NCI-H187 (cell line): ENCODE data around the gene RAMP3.
"Not testable (repeated sequence)": the region's sequence is repeated elsewhere in the genome, so short reads cannot be mapped to it uniquely, and the experiment has no call there.

Source experiments
- DNase-seq, 2 experiments: peaks; one replicate each; lab custom pipeline; 2025; lab: John Stamatoyannopoulos, UW

The RAMP3 gene

GRCh38 chr7:45193828-45194227, 36.2 kb downstream of the RAMP3 start:
- no peak for DNase-seq

DNA sequence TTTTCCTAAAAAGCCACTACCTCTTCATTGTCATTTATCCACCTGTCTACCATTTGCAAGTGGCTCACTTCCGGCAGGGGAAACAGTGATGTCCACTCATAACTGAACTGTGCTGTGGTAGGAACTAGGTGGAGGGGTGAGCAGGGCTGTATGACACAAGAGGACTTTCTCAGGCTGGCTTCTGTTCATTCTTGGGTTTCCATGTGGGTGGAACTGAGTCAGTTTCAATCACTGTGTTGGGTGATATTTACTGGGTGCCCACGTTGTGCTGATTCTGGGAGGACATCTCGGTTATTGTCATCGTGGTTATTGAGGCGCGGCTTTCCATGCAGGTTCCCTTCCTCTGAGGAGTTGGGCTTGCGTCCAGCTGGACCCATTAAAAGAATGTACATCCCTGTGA, 38.8 kb downstream of the RAMP3 start:
- no peak for DNase-seq

GRCh38 chr7:45197461-45197860, 39.9 kb downstream of the RAMP3 start:
- no peak for DNase-seq

DNA sequence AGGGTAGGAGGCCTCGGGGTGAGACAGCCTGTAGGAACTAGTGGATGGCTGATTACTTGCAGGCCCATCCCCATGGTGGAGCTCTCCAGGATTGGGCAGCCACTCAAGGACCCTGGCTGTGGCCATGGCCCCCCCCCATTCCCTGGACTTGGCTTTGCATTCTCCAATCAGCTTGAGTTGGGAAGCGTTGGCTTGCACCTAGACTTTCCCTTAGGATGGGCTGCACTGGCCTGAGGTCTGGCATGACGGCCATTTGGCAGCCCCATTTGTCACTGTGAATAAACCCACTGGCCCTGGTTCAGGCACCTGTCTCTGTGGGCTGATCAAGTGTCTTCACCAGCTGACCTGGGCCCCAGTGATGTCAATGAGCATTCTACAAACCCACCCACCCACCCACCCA, 41.4 kb downstream of the RAMP3 start:
- DNase-seq: no peak

- no peak for DNase-seq
Observed at GRCh38 chr7:45199506-45199905, 41.9 kb downstream of the RAMP3 start.

DNA sequence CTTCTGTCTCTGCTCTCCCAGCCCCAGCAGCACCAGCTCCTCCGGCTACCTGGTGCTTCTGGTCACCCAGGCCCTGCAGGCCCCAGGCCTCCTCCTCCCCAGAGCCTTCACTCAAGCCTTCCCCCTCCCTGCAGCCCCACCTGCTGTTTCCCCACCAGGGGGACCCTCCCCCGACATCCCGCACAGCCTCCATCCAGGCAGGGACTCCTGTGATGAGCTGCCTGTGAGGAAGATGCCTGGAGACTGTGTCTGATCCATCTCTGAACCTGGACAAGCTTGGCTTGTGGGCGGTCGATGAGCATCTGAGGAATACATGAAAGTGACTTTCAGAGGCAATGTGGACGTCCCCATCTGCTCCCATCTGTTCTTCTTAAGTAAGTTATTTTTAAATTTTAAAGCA, 45.0 kb downstream of the RAMP3 start:
- no peak for DNase-seq

DNA sequence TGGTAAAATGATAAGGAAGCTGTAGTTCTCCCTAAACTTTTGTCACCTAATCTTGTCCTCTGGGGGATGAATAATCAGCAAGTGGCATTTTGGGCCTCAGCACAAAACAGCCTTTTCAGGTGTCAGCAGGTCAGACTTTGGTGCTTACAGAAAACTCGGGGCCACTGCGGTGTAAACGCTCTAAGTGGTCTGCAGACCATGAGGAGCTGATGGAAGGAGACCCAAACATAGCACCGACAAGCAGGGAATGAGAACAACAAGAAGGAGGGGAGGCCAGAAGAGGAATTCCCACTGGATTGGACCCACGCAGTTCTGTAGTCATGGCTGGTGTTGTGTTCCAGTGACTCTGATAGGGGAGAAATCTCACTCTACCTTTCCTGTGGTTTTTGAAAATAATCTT, 45.4 kb downstream of the RAMP3 start:
- no peak for DNase-seq

DNA sequence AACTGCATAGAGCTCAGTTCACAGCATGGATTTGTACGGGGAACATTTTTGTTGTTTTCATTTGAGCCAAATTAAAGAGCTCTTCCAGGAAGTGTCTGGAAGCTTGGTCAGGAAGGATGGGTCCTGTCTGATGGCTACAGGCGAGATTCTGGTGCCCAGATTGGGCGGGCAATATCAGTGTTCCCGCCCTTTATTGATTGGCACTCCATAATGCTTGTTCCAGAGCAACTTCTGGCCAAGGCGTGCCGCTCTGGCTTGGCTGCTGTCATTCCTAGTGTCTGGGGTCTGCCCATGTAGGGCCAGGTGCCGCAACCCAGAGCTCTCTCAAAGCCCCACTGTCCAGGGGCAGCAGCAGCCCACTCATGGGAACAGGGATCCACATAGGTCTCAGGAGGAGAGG, 45.9 kb downstream of the RAMP3 start:
- no peak for DNase-seq

DNA sequence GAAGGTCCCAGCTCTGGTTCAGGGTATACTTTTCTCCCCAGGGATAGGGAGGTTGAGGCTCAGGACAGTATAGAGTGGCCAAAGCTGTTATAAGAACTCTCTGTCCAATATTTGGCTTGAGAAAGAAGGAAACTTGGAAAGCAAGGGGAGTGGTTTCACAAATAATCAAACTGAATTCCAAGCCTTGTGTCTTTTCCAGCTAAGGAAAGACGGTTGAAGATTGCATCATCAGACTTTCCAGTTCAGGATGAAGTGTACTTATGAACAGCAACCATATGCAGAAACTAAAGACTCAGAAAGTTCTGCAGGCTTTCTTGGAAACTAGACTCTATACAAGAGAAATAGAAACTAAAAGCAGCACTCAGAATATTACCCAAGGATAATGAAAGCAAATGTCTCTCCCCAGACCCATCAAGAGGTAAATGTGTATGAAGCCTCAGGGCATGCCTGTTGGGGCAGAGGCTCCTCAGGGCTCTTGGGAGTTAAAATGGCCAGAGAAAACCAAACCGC, 46.4 kb downstream of the RAMP3 start:
- DNase-seq: no peak

- not testable (repeated sequence) for DNase-seq
Observed at GRCh38 chr7:45206266-45206665, 48.7 kb downstream of the RAMP3 start.

DNA sequence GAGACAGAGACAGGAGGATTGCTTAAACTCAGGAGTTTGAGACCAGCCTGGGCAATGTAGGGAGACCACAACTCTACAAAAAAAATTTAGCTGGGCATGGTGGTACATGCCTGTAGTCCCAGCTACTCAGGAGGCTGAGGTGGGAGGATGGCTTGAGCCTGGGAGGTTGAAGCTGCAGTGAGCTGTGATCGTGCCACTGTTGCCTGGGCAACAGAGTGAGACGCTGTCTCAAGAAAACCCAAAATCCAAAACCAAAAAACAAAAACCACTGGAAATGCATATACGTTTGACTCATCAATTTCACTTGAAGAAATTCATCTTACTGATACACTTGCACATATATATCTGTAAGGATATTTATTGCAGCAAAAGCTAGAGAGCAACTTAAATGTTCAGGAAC, 52.3 kb downstream of the RAMP3 start:
- not testable (repeated sequence) for DNase-seq

- no peak for DNase-seq
Observed at GRCh38 chr7:45211066-45211465, 53.5 kb downstream of the RAMP3 start.

DNA sequence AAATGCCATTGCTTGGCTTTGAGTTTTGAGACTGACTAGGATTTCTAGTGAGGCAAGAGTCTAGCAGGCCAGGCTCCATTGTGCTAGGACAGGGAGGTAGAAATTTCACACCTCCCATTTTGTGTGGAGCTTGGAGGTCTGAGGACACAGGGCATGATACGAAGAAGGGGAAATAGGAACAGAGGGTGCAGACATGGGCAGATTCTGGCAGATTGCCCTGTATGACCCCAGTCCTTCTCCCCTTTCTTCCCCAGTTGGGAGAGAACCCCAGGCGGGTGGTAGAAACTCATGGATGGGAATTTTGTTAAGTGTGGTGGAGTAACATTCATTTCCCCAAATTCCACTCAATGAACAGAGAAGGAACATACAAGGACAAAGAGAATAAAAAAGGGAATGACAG, 54.4 kb downstream of the RAMP3 start:
- no peak for DNase-seq

GRCh38 chr7:45212606-45213005, 55.0 kb downstream of the RAMP3 start:
- DNase-seq: no peak

DNA sequence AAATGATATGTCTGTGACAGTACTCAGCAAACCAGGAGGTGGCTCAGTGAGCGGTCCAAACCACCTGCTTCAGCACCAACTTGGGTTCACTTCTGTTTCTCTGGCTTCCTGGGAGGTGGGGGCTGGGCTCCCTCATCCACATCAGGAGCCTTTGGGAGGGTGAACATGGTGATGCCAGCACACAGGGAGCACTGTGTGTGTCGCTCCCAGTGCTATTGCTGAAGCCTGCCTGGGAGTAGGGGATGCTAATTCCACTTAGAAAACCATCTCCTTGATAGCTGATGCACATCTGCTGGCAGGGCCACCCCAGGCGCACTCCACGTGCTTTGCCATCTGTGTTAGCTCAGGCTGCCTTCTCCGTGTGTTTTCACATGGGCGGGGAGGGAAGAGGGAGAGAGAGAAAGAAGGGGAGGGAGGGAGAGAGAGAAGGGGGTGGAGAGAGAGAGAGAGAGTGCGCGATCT, 58.0 kb downstream of the RAMP3 start:
- DNase-seq: no peak

DNA sequence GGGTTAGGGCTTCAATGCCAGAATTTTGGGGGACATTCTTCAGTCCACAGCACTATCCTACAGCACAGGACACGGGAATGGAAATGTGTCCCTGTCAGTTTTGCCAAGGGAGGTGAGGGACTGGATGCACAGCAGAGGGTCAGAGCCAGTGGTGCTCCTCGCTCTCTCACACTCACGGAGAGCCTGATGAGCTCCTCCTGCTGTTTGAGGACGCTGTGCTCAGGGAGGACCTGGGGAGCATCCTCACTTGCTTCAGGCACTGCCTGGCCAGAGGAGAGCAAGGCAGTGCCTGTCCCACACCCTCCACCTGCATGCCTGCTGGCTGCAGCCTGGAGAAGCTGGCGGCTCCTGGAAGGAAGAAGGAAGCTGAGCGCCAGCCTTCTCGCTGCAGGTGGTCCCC, 58.6 kb downstream of the RAMP3 start:
- no peak for DNase-seq

GRCh38 chr7:45216622-45217165, 59.1 kb downstream of the RAMP3 start:
- no peak for DNase-seq

- no peak for DNase-seq
Observed at GRCh38 chr7:45217358-45217757, 59.8 kb downstream of the RAMP3 start.

DNA sequence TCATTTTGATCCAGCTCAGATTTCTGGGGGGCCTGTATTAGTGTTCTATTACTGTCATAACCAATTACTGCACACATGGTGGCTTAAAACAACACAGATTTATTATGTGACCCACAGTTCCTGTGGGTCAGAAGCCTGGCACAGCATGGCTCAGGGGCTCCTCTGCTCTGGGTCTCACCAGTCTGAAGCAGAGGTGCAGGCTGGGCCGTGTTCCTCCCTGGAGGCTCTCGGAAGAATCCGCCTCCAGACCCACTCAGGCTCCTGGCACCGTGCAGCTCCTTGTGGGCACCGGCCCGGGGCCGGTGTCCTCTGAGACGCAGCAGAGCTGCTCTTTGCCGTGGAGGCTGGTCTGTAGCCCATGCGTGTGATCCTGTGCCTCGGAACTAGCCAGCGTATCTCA, 61.5 kb downstream of the RAMP3 start:
- DNase-seq: no peak

DNA sequence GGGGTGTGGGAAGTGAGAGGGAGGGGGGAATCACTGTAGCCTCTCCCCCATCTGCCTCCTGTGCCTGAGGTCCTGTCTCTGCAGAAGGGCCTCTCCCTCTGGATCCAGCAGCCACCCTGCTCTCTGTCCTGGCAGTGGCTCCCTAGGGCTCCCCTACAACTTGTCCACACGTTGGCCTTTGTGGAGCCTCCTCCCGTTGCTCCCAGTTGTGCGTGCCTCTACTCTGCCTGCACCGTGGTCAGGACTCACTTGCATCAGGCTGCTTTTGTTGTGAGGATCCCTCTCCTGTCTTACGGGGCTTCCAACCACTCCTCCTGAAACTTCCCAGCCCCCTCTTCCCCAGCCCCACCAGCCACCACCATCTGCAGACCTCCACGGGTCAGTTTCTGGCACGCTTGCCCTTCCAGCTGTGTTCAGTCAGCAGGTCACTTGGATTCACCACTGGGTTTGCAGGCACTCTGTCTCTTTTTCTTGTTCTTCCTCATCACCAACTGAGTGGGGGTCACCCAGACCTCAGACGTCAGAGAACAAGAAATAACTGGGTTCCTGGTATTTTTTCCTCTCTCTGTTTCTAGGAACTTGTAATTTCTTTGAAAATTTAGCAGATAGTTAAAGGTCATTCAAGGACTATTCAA, 62.3 kb downstream of the RAMP3 start:
- DNase-seq: no peak

GRCh38 chr7:45220846-45221618, 63.4 kb downstream of the RAMP3 start:
- no peak for DNase-seq

- no peak for DNase-seq
Observed at GRCh38 chr7:45221896-45222604, 64.5 kb downstream of the RAMP3 start.

DNA sequence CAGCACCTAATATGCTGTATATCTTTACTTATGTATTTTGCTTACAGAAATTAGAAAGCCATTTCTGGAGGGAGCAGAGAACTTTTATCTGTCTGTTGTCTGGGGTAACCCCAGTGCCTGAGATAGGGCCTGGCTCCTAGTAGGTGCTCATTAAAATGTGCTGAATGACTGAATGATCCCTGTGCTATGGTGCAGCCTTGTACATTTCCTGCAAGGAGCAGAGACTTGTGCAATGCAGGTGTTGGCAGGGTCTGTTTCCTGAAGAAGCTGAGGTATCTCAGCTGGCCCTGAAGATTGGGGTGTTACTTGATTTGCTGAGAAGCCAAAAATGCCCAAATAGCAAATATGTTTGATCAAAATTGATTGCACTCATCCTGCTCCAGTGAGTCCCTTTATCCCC, 65.5 kb downstream of the RAMP3 start:
- no peak for DNase-seq
